Upper lobe of left lung (tissue), 6 donors: ENCODE data around the gene MROH8. TPM values are rescaled to one million over a fixed set of nuclear protein-coding genes. Genes with fewer than 3 reads are reported as not detected.

ENCODE experiments used
- ATAC-seq, 2 donors: fragments of 200-7000 bp; cut with Tn5 transposase; one replicate each; pipeline ENCODE4 v1.9.1; 2022; ENCODE audit warnings: mild to moderate bottlenecking in 2 of 2, moderate library complexity in 2 of 2; ENCODE audit not compliant: low FRiP score in 2 of 2
- DNase-seq, 2 donors: peaks; one replicate each; pipeline ENCODE4 v3.0.0-alpha.2; 2019 to 2020
- H3K27ac ChIP-seq, 4 donors: fragments of 200-600 bp; sonication (generic); one replicate each; pipeline ENCODE4 v1.5.1; 2016 to 2019
- H3K27me3 ChIP-seq, 4 donors: fragments of 200-600 bp; sonication (generic); one replicate each; pipeline ENCODE4 v1.5.1; 2017 to 2019
- H3K36me3 ChIP-seq, 4 donors: fragments of 200-600 bp; sonication (generic); one replicate each; pipeline ENCODE4 v1.5.1; 2016 to 2019
- H3K4me1 ChIP-seq, 4 donors: fragments of 200-600 bp; sonication (generic); one replicate each; pipeline ENCODE4 v1.5.1; 2018 to 2019
- H3K4me3 ChIP-seq, 4 donors: fragments of 200-600 bp; sonication (generic); one replicate each; pipeline ENCODE4 v1.5.1; 2017 to 2019; ENCODE audit warnings: mild to moderate bottlenecking in 2 of 4, moderate library complexity in 1 of 4
- H3K9me3 ChIP-seq, 4 donors: fragments of 200-600 bp; sonication (generic); one replicate each; pipeline ENCODE4 v1.5.1; 2018 to 2019
- CTCF ChIP-seq, 6 experiments: fragments of 450-650 bp in 4 of 6; fragments of 200-600 bp in 2 of 6; sonication (generic) in 2 of 6; IDR thresholded peaks; one replicate each; pipeline ENCODE4 v1.5.1; 2016 to 2019; ENCODE audit warnings: antibody characterized with exemption in 6 of 6
- EP300 ChIP-seq, 4 donors: sonication (generic); formaldehyde crosslinking; IDR thresholded peaks; one replicate each; pipeline ENCODE4 v1.5.1; 2017; ENCODE audit warnings: antibody characterized with exemption in 4 of 4, control low read depth in 2 of 4
- POLR2A ChIP-seq, 4 donors: fragments of 450-650 bp; IDR thresholded peaks; one replicate each; pipeline ENCODE4 v1.5.1; 2016 to 2017; ENCODE audit warnings: antibody characterized with exemption in 4 of 4, mild to moderate bottlenecking in 2 of 4
- POLR2AphosphoS5 ChIP-seq, 2 donors: sonication (generic); formaldehyde crosslinking; IDR thresholded peaks; one replicate each; pipeline ENCODE4 v1.5.1; 2017; ENCODE audit warnings: antibody characterized with exemption in 2 of 2
- WGBS, 2 donors: methylation state at CpG; one replicate each; pipeline ENCODE4 v1.1.5; 2017 to 2018; 5-methylcytosine and 5-hydroxymethylcytosine counted together
- total RNA-seq, 6 donors: library from RNA; depleted of rRNA in 4 of 6; stranded (reverse); fragments of >200 nt in 4 of 6; gene quantifications; one replicate each; pipeline versions ENCODE4 v1.1.0 to v1.2.1, GENCODE V29; 2016 to 2021
- donor health status: DM: no; HTN: no; CAD: no; lungs with moderate emphysema.
- donor health status: DM: no; HTN: yes; CAD: no; lungs with severe emphysema.

The MROH8 gene
- total RNA-seq, 6 donors from 2014 or later: 1.1 to 5.9 (median 2.2) TPM

- DNase-seq (no peak), ATAC-seq (no peak)
- H3K36me3 ChIP-seq: peaks cover 0 to 89% (median 37%) of the 10 kb centered on the region in 4 donors
- H3K9me3 ChIP-seq: no peaks in the 10 kb centered on the region
- H3K27ac ChIP-seq: no peak overlapping the region
- H3K4me1 ChIP-seq: peaks cover 0 to 6% (median 3%) of the 10 kb centered on the region in 4 donors
- no peaks in the 10 kb centered on the region for H3K27me3 ChIP-seq
- WGBS, 2 donors: 75% methylated on average over 4 of the region's 4 CpGs
- no peak for TF ChIP-seq POLR2AphosphoS5 (IDR thresholded peaks at IDR 0.05)
- no peak for TF ChIP-seq EP300 (IDR thresholded peaks at IDR 0.05)
- no peak for TF ChIP-seq CTCF (IDR thresholded peaks at IDR 0.05)
- TF ChIP-seq POLR2A (IDR thresholded peaks at IDR 0.05): no peak
- H3K4me3 ChIP-seq: no peak overlapping the region
Observed at GRCh38 chr20:37218976-37219375, 39.6 kb upstream of the MROH8 start.

GRCh38 chr20:37218441-37218840 is 39.1 kb upstream of the MROH8 start:
- H3K36me3 ChIP-seq: peaks cover 0 to 89% (median 35%) of the 10 kb centered on the region in 4 donors

GRCh38 chr20:37209661-37210314 is 30.4 kb upstream of the MROH8 start:
- Histone ChIP-seq H3K27me3 (no peaks in the 10 kb centered on the region), H3K36me3 (peaks cover 41 to 99% (median 80%) of the 10 kb centered on the region in 4 donors), H3K4me1 (no peaks in the 10 kb centered on the region), H3K27ac (no peak overlapping the region), H3K9me3 (no peaks in the 10 kb centered on the region), H3K4me3 (no peak overlapping the region)
- no peak for TF ChIP-seq EP300 (IDR thresholded peaks at IDR 0.05)
- no peak for TF ChIP-seq CTCF (IDR thresholded peaks at IDR 0.05)
- TF ChIP-seq POLR2A (IDR thresholded peaks at IDR 0.05): no peak
- DNase-seq (no peak), ATAC-seq (no peak)
- WGBS, 2 donors: 92 to 94% methylated on average over 6 of the region's 6 CpGs

More at GRCh38 chr20:37218441-37218840, 39.1 kb upstream of the MROH8 start:
- DNase-seq (no peak), ATAC-seq (no peak)
- TF ChIP-seq CTCF (IDR thresholded peaks at IDR 0.05) (no peak), POLR2AphosphoS5 (IDR thresholded peaks at IDR 0.05) (no peak), POLR2A (IDR thresholded peaks at IDR 0.05) (no peak), EP300 (IDR thresholded peaks at IDR 0.05) (no peak)
- H3K4me3 ChIP-seq: no peak overlapping the region
- no peaks in the 10 kb centered on the region for H3K9me3 ChIP-seq
- H3K4me1 ChIP-seq: peaks cover 0 to 6% (median 3%) of the 10 kb centered on the region in 4 donors
- no peaks in the 10 kb centered on the region for H3K27me3 ChIP-seq
- 88 to 100% methylated on average over 4 of the region's 4 CpGs for WGBS, 2 donors
- no peak overlapping the region for H3K27ac ChIP-seq

GRCh38 chr20:37209193-37209592 is 29.8 kb upstream of the MROH8 start:
- no peak for ATAC-seq
- Histone ChIP-seq H3K9me3 (no peaks in the 10 kb centered on the region), H3K27me3 (no peaks in the 10 kb centered on the region), H3K4me1 (no peaks in the 10 kb centered on the region), H3K4me3 (no peak overlapping the region), H3K27ac (no peak overlapping the region), H3K36me3 (peaks cover 47 to 99% (median 81%) of the 10 kb centered on the region in 4 donors)
- WGBS, 2 donors: 96 to 98% methylated on average over 3 of the region's 3 CpGs
- TF ChIP-seq POLR2AphosphoS5 (IDR thresholded peaks at IDR 0.05) (no peak), EP300 (IDR thresholded peaks at IDR 0.05) (no peak), CTCF (IDR thresholded peaks at IDR 0.05) (no peak), POLR2A (IDR thresholded peaks at IDR 0.05) (no peak)
- DNase-seq: no peak

GRCh38 chr20:37207171-37207570 is 27.8 kb upstream of the MROH8 start:
- H3K27ac ChIP-seq: no peak overlapping the region
- peaks cover 0 to 5% (median 1%) of the 10 kb centered on the region in 4 donors for H3K4me1 ChIP-seq
- ATAC-seq (no peak), DNase-seq (no peak)
- no peak overlapping the region for H3K4me3 ChIP-seq
- 96 to 98% methylated on average over 11 of the region's 11 CpGs for WGBS, 2 donors
- H3K36me3 ChIP-seq: peaks cover 52 to 95% (median 75%) of the 10 kb centered on the region in 4 donors
- no peaks in the 10 kb centered on the region for H3K9me3 ChIP-seq
- TF ChIP-seq CTCF (IDR thresholded peaks at IDR 0.05) (no peak), EP300 (IDR thresholded peaks at IDR 0.05) (no peak), POLR2AphosphoS5 (IDR thresholded peaks at IDR 0.05) (no peak), POLR2A (IDR thresholded peaks at IDR 0.05) (no peak)
- H3K27me3 ChIP-seq: no peaks in the 10 kb centered on the region
